Measurements from ENCODE around the gene PRG2.

GRCh38 chr11:57341250-57341808 is 49.1 kb downstream of the PRG2 start:
- TF ChIP-seq CTCF (conservative IDR thresholded peaks at IDR 0.05) (no peak), EZH2 (IDR thresholded peaks at IDR 0.05; ENCODE audit: low read depth) (no peak)
